Endothelial cell of umbilical vein (primary cell): ENCODE results near the gene GGTLC3.
"Not testable (repeated sequence)": the region's sequence is repeated elsewhere in the genome, so short reads cannot be mapped to it uniquely, and the experiment has no call there.

Source experiments
- CTCF ChIP-seq, 2 donors: IDR thresholded peaks; 1 replicate in 1 of 2; 2 replicates in 1 of 2; pipeline ENCODE4 v1.5.1; 2011; ENCODE audit warnings: low read length in 2 of 2, mild to moderate bottlenecking in 2 of 2, moderate library complexity in 2 of 2, control low read depth in 1 of 2, inconsistent platforms in 1 of 2, low read depth in 1 of 2; ENCODE audit not compliant: insufficient read depth in 1 of 2; ENCODE audit errors: extremely low read depth in 1 of 2
- GATA2 ChIP-seq: IDR thresholded peaks from 2 replicates; pipeline ENCODE4 v1.7.0; 2011; ENCODE audit warnings: low read depth, mild to moderate bottlenecking, moderate library complexity, mixed read lengths, low read length; ENCODE audit not compliant: insufficient read length, insufficient read depth
- POLR2A ChIP-seq: IDR thresholded peaks from 2 replicates; pipeline ENCODE4 v1.6.1; 2012; ENCODE audit warnings: low read depth, mild to moderate bottlenecking, control low read depth, low read length

- not testable (repeated sequence) for TF ChIP-seq POLR2A; CTCF (IDR thresholded peaks at IDR 0.05; ENCODE audit: extremely low read depth in 1 of 2, insufficient read depth in 1 of 2, low read depth in 1 of 2, low read length in 2 of 2); GATA2
Observed at GRCh38 chr22:18549458-18550179, 31.7 kb upstream of the GGTLC3 start.
